ENCODE measurements around the gene ABLIM1.

- TF ChIP-seq CTCF (IDR thresholded peaks at IDR 0.05) (no peak), EP300 (IDR thresholded peaks at IDR 0.05) (no peak)
Measured at GRCh38 chr10:114406455-114406854, 251.6 kb downstream of the ABLIM1 start.
